ENCODE results near the gene SPAG9.
"Not testable (repeated sequence)": the region's sequence is repeated elsewhere in the genome, so short reads cannot be mapped to it uniquely, and the experiment has no call there.

Gene SPAG9

GRCh38 chr17:51149163-51149562 lies 28.5 kb upstream of the SPAG9 start:
- Mint-ChIP-seq H3K27ac (no peak overlapping the region), H3K27me3 (no peaks in the 10 kb centered on the region), H3K4me3 (no peak overlapping the region), H3K4me1 (peaks cover 20% of the 10 kb centered on the region), H3K9me3 (no peaks in the 10 kb centered on the region)
- no peak for ATAC-seq
- no peak for DNase-seq

GRCh38 chr17:51147650-51148049 lies 27.0 kb upstream of the SPAG9 start:
- no peaks in the 10 kb centered on the region for H3K27me3 Mint-ChIP-seq
- H3K4me1 Mint-ChIP-seq = peaks cover 20% of the 10 kb centered on the region
- no peaks in the 10 kb centered on the region for H3K9me3 Mint-ChIP-seq
- peak overlapping the region in 1 of 2 donors; percentile 97 for H3K27ac Mint-ChIP-seq
- DNase-seq (no peak), ATAC-seq (peak; percentile 71)
- H3K4me3 Mint-ChIP-seq = peak overlapping the region in 1 of 2 donors; percentile 42

GRCh38 chr17:51144266-51145022 lies 23.8 kb upstream of the SPAG9 start:
- H3K9me3 Mint-ChIP-seq = no peaks in the 10 kb centered on the region
- no peak overlapping the region for H3K27ac Mint-ChIP-seq
- DNase-seq (no peak), ATAC-seq (no peak)
- H3K4me1 Mint-ChIP-seq = peaks cover 20% of the 10 kb centered on the region
- H3K27me3 Mint-ChIP-seq = no peaks in the 10 kb centered on the region
- no peak overlapping the region for H3K4me3 Mint-ChIP-seq

- Mint-ChIP-seq H3K4me1 (peaks cover 13% of the 10 kb centered on the region), H3K4me3 (no peak overlapping the region), H3K9me3 (no peaks in the 10 kb centered on the region), H3K27ac (no peak overlapping the region), H3K27me3 (no peaks in the 10 kb centered on the region)
- ATAC-seq (no peak), DNase-seq (no peak)
Measured at GRCh38 chr17:51142597-51142996, 21.9 kb upstream of the SPAG9 start.

GRCh38 chr17:51135956-51136355 lies 15.3 kb upstream of the SPAG9 start:
- Mint-ChIP-seq H3K27ac (no peak overlapping the region), H3K9me3 (no peaks in the 10 kb centered on the region), H3K4me1 (peaks cover 18% of the 10 kb centered on the region), H3K4me3 (no peak overlapping the region), H3K27me3 (no peaks in the 10 kb centered on the region)
- ATAC-seq (no peak), DNase-seq (no peak)

- no peak for DNase-seq
- Mint-ChIP-seq H3K27ac (peak overlapping the region in 1 of 2 donors; percentile 55), H3K9me3 (no peaks in the 10 kb centered on the region), H3K4me1 (peaks cover 18% of the 10 kb centered on the region), H3K4me3 (no peak overlapping the region), H3K27me3 (no peaks in the 10 kb centered on the region)
- ATAC-seq = no peak
Measured at GRCh38 chr17:51133365-51133764, 12.7 kb upstream of the SPAG9 start.

- Mint-ChIP-seq H3K27me3 (no peaks in the 10 kb centered on the region), H3K27ac (peak overlapping the region in 1 of 2 donors; percentile 55), H3K9me3 (no peaks in the 10 kb centered on the region), H3K4me1 (peaks cover 19% of the 10 kb centered on the region), H3K4me3 (no peak overlapping the region)
- DNase-seq (no peak), ATAC-seq (no peak)
Measured at GRCh38 chr17:51132964-51133319, 12.3 kb upstream of the SPAG9 start.

GRCh38 chr17:51128076-51128475 lies 7.4 kb upstream of the SPAG9 start:
- no peak overlapping the region for H3K4me3 Mint-ChIP-seq
- H3K9me3 Mint-ChIP-seq = no peaks in the 10 kb centered on the region
- ATAC-seq = no peak
- peaks cover 17% of the 10 kb centered on the region for H3K4me1 Mint-ChIP-seq
- peak in 1 of 2 donors; percentile 27 for DNase-seq
- no peaks in the 10 kb centered on the region for H3K27me3 Mint-ChIP-seq
- no peak overlapping the region for H3K27ac Mint-ChIP-seq

GRCh38 chr17:51124640-51125503 lies 4.2 kb upstream of the SPAG9 start:
- no peak overlapping the region for H3K4me3 Mint-ChIP-seq
- ATAC-seq (no peak), DNase-seq (no peak)
- no peak overlapping the region for H3K27ac Mint-ChIP-seq
- peaks cover 23% of the 10 kb centered on the region for H3K4me1 Mint-ChIP-seq
- H3K9me3 Mint-ChIP-seq = no peaks in the 10 kb centered on the region
- no peaks in the 10 kb centered on the region for H3K27me3 Mint-ChIP-seq

- not testable (repeated sequence) for H3K9me3 Mint-ChIP-seq, ATAC-seq, DNase-seq, H3K27me3 Mint-ChIP-seq
- H3K4me1 Mint-ChIP-seq = peaks cover 37% of the 10 kb centered on the region
- H3K4me3 Mint-ChIP-seq = peak overlapping the region in 1 of 2 donors; percentile 88
- H3K27ac Mint-ChIP-seq = peak overlapping the region in 1 of 2 donors; percentile 59
Measured at GRCh38 chr17:51122473-51123115, 1.9 kb upstream of the SPAG9 start.

GRCh38 chr17:51121620-51122472 lies 1.2 kb upstream of the SPAG9 start:
- H3K4me3 Mint-ChIP-seq = peak overlapping the region; percentile 88 to 96
- no peaks in the 10 kb centered on the region for H3K27me3 Mint-ChIP-seq
- H3K4me1 Mint-ChIP-seq = peaks cover 44% of the 10 kb centered on the region
- DNase-seq (peak; percentile 41 to 79), ATAC-seq (peak; percentile 41)
- H3K9me3 Mint-ChIP-seq = no peaks in the 10 kb centered on the region
- H3K27ac Mint-ChIP-seq = peak overlapping the region; percentile 98

GRCh38 chr17:51120357-51120738 lies 320 bp downstream of the SPAG9 start:
- Mint-ChIP-seq H3K4me1 (peaks cover 56% of the 10 kb centered on the region), H3K9me3 (no peaks in the 10 kb centered on the region), H3K4me3 (peak overlapping the region; percentile 93 to 99), H3K27ac (peak overlapping the region; percentile 98), H3K27me3 (no peaks in the 10 kb centered on the region)
- DNase-seq = no peak
- peak; percentile 79 for ATAC-seq

- no peaks in the 10 kb centered on the region for H3K9me3 Mint-ChIP-seq
- DNase-seq = peak; percentile 40 to 52
- ATAC-seq = peak; percentile 39
- H3K27me3 Mint-ChIP-seq = no peaks in the 10 kb centered on the region
- H3K4me3 Mint-ChIP-seq = peak overlapping the region; percentile 93 to 99
- H3K27ac Mint-ChIP-seq = peak overlapping the region; percentile 98
- H3K4me1 Mint-ChIP-seq = peaks cover 60% of the 10 kb centered on the region
Measured at GRCh38 chr17:51119415-51120356, 982 bp downstream of the SPAG9 start.

All from stimulated activated naive CD8-positive, alpha-beta T cell treated with anti-CD3 and anti-CD28 coated beads, Interleukin-15, amount 100 ng/mL, for 72 hours (primary cell).